NCI-H1105 treated with DMSO at 0.1 percent for 48 hours (cell line): ENCODE results near the gene CHST3.

Experiments
- DNase-seq: peaks from one replicate; lab custom pipeline; 2025; lab: John Stamatoyannopoulos, UW

The CHST3 gene

DNA sequence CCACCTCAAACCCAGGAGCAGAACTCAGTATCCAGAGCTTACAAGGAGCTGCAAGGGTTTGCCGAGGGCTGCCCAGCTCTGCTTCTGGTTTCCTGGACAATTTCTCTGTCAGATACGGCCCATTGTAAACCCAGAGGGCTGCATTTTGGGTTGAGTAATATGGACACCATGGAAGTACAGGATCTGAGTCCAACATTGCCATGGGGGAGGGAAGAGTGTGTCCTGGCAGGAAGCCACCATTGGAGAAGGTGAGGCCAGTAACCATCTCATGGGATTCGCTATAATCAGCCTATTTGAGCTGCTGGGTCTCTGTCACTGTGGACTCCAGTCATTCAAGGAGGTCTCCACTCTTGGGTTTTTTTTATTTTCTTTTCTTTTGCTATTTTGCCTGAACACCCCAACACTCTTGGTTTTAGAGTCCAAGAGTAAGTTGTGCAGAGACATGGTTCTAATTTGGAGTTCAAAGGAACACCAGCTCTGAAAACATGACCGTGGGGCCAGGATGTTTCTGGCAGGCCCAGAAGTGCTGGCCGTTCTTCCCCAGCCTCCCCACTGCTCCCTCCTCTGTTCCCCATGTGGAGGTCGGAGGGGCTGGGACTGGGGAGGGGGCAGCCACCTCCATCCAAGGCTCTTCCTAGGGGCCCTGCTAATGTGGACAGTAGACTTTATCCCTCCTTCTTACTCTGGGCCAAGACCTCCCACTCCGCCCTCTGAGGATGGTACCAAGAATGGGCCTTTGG lies 46.2 kb downstream of the CHST3 start:
- DNase-seq: no peak

DNA sequence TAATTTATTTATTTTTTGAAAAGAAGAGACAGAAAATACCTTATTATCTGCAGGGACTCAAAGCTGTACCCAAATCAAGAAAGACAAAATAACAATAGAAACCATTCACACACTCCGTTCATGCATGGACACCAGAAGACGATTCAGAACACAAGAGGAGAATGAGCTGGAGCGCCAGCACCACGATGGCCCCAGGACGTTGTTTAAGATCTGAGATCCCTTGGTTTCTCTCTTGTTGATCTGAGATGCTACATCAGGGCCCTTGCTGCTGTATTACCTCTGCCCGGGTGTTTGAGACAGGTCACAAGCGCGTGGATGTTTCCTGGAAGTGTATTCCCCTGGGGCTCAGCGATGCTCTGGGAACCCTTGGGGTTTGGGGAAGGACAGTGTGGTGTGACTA lies 46.8 kb downstream of the CHST3 start:
- no peak for DNase-seq

DNA sequence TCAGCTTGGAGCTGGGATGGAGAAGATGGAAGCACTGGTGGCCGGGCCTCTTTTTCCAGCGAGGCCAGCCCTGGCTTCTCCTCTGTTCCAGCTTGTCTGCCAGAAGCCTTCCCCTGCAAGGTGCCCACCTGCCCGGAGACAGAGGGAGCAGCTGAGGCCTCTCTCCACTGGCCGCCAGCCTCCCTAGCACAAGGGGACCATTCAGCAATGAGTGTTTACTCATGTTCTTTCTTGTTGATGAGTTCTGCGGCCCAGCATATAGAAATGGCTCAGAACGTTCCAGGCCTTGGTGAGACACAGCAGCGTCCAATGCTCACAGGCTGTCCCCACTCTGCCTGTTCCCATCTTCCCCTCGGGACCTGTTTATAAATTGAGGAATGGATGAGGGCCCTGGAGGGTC lies 47.3 kb downstream of the CHST3 start:
- no peak for DNase-seq

DNA sequence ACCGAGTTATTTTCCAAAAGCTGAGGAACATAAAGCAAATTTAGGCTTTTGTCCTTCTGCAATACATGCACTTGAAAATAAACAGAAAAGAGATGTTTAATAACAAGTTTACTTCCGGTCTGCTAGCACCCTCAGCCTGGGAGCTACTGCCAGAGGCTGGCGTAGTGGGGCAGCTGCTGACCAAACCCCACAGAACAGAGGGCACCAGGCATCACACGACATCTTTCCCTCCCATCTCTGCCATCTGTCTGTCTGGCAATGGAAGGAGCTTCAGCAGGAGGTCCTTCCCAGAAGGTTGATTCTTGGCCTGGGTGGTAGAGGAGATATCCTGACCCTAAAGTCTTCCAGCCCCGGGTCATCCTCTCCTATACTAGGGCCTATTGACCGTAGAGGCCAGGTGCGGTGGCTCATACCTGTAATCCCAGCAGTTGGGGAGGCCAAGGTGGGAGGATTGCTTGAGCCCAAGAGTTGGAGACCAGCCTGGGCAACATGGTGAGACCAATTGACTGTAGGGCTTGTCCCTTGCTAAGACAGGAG lies 47.8 kb downstream of the CHST3 start:
- DNase-seq: no peak

DNA sequence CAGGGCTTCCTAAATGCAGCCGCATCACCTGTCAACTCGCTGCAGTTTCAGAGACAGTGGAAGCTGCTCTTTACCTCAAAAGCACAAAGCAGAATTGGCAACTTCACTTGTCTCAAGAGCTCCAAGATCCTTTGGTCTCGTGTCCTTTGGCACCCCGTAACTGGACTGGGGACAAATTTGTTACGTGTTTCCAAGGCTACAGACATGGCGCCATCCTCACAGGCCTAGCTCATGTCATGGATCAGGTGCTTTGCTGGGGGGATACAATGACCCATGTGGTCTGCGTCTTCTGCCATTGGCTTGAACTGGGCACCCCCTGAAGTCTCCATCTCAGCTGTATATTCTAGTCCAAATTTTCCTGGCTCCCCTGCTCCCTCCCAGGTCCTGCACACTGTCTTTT lies 48.6 kb downstream of the CHST3 start:
- DNase-seq: no peak

DNA sequence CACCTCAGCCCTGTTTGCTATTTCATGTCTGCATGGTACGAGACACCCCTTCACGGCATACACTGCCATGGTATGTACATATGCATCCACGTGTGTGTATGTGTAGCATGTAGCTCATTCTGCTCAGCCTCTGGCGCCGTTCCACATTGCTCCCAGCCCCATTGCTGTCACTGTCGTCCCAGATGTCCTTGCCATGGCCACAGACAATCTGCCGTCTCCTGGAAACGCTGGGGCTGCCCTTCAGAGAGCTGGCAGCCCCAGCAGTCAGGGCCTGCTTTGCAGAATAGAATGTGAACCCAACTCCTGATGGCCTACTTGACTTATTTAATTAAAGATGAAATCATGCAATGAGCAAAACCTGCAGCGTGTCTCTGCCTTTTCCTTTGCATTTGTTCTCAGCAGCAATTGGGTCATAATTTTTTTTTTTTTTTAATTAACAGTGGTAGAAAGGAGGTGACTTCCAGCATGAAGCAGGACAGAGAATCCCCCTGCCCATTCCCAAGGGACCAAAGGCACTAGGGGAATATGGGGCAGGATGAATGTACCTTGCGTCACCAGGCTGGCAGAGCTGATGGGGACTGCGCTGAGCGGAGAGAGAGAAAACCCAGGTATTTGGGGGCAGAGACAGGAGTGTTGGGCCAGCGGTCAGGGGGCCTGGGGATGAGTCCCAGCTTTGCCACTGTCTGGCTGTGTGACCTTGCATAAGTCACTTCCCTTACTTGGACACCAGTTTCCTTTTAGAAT lies 49.2 kb downstream of the CHST3 start:
- DNase-seq: no peak

DNA sequence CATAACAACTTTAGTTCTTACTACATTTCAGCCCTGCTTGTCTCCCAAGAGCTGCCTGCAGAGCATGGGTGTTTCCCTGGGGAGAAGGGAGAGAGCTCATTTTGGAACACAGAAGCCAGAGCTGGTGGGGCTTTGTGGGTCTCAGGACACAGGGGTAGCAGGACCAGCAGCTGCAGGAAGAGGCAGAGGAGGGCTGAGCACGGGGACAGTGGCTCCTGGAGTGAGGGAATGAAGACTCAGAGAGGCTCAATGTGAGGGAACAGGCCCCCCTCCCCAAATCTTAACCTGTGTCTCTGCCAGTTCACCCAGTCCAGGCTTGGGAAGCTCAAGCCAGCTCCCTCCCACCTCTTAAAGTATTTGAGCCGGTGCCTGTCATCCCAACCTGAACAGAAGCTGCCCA lies 50.0 kb downstream of the CHST3 start:
- DNase-seq: no peak

DNA sequence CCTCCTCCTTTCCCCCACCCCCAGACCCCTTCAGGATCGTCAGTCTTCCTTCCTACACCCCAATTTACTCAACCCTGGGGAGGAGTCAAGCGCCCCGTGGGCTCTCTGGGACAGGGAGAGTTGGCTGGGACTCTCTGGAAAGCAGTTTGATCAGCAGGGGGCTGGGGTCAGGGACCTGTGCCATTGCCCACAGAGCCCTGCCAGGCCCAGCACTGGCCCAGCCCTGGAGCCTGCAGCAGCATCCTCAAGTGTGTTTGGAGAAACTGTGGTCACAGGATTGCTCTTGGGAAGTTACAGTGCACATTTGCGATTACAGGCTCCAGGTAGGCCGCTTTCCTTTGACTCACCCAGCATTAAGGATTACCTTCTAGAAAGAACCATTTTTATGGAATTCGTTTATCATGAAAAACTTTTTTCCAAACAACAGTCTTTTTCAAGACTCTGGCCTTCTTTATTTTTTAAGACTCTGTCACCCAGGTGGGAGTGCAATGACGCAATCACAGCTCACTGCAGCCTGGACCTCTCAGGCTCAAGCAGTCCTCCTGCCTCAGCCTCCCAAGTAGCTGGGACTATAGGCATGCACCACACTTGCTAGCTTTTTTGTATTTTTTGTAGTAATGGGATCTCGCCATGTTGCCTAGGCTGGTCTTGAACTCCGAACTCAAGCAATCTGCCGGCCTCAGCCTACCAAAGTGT lies 50.7 kb downstream of the CHST3 start:
- DNase-seq: no peak

DNA sequence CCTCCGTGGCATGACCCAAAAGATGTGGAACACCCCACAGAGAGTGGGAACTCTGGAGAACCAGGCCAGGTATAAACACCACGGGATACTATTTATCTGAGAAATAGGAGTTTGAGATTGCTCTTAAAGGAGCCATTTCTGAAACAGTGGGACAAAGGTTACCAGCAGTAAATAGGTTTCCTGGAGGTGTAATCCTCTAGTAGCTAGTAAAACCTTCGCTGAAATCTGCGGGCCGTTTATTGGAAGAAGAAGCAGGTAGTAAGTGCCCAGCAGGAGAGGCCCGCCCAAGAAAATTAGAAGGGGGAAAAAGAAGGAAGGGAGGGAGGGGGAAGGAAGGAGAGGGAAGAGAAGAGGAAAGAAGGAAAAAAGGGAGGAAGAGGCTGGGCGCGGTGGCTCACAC lies 51.6 kb downstream of the CHST3 start:
- no peak for DNase-seq

DNA sequence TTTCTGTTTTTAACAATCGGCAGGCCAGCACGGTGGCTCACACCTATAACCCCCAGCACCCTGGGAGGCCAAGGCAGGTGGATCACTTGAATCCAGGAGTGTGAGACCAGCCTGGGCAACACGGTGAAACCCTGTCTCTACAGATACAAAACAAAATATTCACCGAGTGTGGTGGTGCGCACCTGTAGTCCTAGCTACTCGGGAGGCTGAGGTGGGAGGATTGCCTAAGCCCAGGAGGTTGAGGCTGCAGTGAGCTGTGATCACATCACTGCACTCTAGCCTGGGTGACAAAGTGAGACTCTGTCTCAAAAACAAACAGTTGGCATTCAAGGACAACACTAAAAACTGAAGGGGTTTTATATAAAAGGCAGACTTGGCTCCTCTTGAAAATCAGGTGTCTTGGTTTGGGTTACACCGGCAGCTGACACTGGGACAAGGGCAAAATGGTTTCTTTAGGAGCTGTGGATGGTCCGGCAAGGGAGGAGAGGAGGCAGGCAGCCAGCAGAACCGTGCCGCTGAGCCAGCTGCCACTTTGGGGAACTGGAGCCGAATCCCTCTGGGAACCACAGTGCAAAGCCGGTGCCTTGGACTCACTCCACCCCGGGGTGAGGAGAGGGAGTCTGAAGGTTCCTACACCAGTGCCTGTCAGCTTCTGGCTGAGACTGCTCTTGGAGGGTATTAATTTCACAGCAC lies 52.6 kb downstream of the CHST3 start:
- no peak for DNase-seq

DNA sequence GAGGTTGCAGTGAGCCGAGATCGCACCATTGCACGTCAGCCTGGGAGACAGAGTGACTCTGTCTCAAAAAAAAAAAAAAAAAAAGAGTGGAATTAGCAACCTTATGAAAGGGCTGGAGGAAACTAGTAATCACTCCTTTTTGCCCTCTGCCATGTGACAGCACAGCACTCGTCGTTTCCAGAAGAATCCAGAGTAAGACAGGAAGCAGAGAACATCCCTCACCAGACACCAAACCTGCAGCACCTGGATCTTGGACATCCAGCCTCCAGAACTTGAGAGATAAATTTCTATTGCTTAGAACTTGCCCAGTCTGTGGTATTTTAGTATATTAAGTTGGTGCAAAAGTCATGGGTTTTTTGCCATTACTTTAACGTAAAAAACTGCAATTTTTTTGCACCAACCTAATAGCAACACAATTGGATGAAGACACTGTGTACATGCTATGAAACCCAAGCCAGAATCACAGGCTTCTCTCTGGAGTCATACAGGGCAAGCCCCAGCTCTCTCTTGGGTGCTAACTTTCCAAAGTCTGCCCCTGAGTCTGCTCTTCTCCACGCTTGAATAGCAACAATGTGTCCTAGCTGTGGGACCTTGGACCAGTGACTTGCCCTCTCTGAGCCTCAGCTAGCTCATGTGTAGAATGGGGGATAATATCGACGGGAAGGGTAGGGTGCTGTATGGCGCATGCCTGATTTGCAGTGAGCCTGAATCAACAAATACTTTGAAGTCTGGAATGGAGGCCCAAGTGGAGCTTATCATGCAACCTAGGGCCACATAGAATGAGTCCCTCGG lies 55.1 kb downstream of the CHST3 start:
- DNase-seq: no peak

DNA sequence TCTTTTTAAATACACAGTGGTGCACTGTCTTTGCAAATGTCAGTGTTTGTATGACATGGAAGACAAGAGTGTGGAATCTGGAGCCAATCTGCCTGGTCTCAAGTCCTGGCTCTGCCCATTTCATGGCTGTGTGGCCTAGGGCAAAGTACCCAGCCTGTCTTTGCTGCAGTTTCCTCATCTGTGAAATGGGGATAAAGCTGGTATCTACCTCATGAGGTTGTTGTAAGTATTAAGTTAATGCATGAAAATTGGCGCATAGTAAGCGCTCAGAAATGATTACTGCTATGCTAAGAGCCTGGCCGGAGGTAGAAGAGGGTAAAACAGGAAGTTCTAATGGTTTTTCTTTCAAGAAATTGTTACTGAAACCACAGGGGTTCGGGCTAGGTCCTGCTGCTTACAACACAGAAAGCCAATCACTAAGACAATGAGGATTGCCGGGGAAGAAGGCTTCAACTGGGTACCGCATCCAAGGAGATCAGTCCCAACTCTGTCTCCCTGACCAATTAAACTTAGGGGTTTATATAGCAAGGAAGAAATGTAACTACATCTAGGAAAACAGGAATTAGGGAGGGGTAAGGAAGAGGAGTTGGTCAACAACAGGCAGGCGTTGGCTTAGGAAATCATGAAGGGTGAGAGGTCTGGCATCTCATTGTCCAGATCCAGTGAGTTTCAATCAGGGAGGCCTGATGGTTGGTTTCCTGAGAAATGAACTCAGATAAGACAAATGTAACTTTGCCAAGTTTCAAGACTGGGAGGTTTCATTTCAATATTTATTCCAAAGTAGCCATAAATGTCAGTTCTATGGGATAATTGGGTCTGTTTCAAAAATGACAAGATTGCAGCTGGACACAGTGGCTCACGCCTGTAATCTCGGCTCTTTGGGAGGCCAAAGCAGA lies 57.0 kb downstream of the CHST3 start:
- no peak for DNase-seq

DNA sequence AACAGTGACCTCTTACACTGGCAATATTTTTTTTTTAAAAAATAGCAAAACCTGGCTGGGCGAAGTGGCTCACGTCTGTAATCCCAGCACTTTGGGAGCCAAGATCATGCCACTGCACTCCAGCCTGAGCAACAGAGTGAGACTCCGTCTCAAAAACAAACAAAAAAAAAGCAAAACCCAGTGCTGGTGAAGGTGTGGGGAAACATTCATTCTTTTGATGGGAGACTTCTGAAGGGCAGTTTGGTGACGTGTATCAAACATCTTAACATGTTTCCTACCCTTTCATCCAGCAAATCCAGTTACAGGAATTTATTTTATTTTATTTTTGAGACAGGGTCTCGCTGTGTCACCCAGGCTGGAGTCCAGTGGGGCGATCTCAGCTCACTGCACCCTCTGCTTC lies 58.0 kb downstream of the CHST3 start:
- no peak for DNase-seq

DNA sequence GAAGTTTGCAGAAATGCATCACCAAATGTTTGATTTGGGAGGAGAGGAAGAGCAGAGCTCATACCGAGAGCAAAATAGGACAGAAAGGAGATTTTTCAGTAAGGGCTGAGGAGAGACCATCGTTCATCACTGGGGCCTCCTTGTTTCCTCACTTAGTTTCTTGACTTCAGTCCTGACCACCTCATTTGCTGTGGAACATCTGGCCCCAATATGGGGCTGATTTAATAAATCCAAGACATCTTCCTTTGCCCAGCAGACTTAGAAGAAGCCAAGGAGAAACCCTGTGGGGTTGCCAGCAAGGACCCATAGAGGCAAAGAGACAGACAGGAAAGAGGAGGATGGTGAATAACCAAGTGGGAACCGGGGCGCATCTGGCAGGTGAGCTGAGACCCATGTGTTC lies 60.4 kb downstream of the CHST3 start:
- no peak for DNase-seq

DNA sequence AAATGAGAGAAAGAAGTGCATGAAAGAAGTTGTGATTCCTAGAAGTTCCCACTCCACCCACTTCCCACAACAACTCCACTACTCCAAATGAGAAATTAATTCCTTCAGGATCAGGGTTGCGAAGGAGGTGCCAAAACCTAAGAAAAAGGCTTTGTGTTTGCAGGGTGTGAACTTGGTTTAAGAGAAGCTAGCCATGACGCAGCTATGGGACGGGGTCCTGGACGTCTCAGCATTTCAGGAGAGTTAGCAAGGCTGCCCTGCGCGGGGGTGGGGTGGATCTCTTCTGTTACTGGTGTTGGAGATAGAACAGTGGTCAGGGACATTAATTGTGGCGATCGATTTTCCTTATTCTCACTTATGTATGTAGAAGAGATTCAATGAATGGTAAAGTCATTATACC lies 61.2 kb downstream of the CHST3 start:
- DNase-seq: no peak

DNA sequence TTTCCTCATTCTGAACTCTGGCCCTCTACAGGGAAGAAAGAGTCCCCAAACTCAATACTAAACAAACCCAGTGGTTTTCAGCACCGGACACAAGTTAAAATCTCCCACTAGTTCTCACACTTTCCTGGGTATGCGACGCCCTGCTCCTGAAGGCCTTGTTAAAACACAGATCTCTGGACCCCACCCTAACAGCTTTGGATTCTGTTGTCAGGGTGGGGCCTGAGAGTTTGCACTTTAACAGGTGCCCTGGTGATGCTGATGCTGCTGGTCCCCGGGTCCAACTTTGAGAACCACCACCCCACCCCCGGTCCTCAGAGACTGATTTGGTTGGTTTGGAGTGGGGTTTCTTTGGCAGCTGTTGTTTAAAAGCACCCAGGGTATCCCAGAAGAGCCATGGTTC lies 61.6 kb downstream of the CHST3 start:
- DNase-seq: no peak

DNA sequence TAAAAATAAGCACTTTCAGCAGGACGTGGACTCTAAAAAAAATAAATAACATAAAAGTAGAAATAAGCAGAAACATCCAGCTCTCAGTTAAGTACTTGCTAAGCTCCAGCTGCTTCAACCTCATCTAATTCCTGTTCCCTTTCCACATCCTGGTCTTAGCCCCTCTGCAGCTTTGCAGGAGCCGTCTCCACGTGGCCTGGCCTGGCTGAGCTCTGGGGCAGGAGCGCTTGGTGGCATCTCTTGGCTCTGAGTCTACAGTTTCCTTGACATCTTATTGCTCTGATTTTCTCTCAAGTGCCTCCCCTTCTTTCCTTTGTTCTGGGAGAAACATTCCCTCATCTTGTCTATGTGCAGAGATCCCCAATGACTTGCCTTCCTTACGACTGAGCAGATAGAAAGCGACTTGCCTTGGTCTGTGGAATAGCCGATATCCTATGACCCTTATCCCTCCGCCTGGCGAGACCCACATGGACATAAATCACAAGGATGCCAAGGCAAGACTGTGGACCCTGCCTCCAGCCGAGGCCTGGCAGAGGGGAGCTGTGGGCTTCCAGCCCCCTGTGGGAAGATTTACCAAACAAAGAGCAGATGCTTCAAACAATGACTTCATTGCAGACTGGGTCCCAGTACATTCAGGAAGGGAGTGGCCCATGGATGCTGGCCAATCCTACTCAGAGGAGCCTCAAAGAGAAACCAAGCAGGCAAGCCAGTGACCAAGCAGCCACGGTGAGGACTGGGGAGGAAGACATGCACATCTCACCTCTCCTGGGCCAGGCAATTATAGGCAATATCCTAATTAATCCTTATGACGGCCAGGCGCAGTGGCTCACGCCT lies 62.3 kb downstream of the CHST3 start:
- no peak for DNase-seq

DNA sequence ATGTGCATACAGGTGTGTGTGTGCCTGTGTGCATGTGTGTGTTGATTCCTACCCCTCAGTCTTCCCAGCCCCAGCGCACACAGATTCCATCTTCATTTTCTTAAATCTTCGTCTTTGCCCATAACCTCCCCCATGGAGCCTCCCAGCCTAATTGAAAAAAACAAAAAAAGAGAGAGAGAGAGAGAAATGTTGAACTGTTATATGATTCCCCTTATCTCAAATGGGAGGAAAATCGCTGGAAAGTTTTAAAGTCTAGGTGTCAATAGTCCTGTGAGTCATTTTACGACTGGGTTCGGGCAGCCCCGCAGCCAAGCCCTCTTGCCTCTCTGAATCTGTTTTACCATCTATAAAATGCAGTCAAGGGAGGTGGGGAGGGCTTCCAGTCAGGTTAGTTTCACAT lies 63.3 kb downstream of the CHST3 start:
- no peak for DNase-seq

DNA sequence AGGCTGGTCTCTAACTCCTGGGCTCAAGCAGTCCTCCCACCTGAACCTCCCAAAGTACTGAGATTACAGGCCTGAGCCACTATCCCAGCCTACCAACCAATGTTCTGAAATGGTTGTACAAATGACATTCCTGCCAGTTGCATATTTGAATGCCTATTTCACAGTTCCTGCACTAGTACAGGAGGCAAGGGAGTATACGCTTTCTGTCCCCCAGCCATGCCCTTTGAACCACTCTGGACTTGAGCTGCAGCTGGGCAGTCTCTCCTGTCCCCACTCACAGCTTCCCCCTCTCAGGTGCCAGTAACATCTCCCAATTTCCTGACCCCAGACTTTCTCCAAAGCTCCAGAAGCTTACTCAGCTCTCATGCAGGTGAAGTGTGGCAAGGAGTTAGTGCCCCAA lies 65.2 kb downstream of the CHST3 start:
- DNase-seq: no peak
